ELF-1 (cell line): ENCODE data around the gene EBF3.

Experiments used
- DNase-seq: peaks from one replicate; pipeline ENCODE4 v3.0.0-alpha.2; 2016; ENCODE audit warnings: low read depth, low spot score

Gene EBF3

GRCh38 chr10:129959544-129960480, 4.3 kb downstream of the EBF3 start:
- peak; percentile 49 for DNase-seq

DNA sequence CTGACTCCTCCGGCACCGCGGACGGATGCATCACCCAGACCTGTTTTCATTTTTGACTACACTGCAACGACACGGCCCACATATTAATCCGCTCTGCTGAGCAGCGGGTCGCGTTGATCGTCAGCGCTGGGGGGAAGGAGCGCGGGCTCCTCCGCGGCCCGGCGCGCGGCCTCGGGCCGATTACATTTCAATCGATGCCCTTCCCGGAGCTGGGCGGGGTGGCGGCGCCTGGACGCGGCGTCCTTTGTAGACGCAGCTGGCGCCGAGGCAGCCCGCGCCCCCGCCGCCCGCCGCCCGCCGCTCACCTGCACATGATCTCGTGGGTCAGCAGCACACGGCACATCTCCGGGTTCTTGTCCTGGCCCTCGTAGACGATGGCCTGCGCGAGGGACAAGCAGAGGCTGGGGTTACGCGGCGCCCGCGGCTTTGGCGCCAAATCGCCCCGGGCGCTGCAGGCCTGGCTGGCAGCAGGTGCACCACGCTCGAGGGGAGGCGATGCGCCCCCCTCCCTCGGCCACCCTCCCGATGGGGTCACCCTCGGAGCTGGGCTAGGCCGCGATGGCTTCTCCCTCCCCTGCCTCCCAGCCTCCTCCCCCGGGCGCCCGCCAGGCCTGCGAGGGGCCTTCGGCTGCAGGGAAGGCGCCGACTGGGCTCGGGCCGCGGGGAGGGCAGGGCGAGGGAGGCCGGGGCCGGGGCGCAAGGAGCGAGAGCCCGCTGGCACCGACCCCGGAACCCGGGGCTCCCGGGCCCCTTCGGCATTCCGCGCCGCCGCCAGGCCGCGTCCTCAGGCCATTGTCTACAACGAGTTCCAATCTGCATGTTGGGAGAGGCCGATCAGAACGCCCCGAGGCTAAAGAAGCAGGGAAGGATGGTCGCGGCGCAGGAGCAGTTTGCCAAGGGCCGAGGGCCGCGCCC, 5.2 kb downstream of the EBF3 start:
- peak; percentile 61 for DNase-seq

DNA sequence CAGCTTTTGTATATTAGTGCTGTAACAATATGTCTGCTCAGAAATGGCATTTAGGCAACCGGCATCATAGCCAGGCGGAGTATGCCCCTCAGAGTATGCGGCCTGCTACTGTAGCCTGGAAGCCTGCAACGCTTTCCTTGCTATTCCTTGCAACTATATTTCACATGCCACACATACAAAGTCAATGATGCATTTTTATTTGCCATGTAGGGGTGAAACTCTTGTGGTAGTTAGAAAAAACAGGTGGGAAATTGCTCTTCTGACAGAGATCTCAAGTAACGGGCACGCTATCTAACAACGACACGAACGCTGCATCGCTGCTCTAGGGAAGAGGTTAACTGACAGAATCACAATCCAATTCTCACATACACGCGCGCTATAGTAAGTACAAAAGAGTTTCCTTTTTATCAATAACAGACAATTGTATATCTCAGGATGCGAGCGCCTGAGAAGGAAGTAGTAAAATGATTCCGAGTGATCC, 5.9 kb downstream of the EBF3 start:
- DNase-seq, result no peak

GRCh38 chr10:129956876-129957673, 7.0 kb downstream of the EBF3 start:
- DNase-seq, result peak; percentile 19

DNA sequence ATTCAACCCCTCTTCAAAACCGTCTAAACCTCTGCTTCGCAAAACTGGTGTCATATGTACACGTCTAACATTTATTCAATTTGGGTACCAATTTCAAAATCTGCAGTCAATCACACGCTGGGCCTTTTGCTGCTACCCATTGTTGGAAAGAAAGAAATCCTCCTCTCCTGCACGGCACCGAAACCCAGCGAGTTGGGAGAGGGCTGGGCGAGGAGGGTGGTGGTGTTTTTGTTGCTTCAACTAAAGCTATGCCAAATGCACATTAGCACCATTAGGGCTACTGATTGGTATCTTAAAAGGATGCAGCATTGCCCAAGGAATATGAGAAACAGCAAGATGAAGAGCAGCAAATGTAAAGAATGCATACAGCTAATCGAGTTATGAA, 7.8 kb downstream of the EBF3 start:
- no peak for DNase-seq

DNA sequence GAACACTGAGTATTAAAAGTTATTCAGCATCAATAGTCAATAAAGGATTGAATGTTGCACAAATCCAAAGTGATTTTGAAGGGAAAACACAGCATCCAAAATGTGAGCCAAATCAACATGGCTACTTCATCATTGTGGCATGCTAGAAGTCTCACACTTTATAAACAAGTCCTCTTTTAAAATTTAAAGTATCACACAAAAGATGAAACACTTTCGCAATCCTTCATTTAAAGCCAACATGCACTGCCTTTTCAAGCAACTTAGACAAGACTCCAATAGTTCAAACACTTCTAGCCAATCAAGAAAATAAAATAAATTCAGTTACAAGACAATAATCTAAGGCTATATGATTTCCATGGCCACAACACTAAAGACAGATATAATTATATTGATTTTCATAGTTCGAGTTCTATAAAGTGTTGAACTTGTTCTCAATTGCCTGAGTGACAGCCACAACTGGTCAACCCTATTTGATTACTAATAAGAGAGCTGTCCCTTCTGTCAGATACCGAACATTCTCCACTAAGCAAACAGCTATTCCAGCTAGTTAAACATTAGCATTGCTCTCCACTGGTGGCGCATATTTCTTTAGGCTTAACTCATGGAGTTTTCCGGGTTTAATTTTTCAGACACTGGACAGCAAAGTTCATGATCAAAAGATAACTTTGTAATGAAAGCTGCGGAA, 8.3 kb downstream of the EBF3 start:
- no peak for DNase-seq

GRCh38 chr10:129954492-129955315, 9.4 kb downstream of the EBF3 start:
- DNase-seq, result no peak

DNA sequence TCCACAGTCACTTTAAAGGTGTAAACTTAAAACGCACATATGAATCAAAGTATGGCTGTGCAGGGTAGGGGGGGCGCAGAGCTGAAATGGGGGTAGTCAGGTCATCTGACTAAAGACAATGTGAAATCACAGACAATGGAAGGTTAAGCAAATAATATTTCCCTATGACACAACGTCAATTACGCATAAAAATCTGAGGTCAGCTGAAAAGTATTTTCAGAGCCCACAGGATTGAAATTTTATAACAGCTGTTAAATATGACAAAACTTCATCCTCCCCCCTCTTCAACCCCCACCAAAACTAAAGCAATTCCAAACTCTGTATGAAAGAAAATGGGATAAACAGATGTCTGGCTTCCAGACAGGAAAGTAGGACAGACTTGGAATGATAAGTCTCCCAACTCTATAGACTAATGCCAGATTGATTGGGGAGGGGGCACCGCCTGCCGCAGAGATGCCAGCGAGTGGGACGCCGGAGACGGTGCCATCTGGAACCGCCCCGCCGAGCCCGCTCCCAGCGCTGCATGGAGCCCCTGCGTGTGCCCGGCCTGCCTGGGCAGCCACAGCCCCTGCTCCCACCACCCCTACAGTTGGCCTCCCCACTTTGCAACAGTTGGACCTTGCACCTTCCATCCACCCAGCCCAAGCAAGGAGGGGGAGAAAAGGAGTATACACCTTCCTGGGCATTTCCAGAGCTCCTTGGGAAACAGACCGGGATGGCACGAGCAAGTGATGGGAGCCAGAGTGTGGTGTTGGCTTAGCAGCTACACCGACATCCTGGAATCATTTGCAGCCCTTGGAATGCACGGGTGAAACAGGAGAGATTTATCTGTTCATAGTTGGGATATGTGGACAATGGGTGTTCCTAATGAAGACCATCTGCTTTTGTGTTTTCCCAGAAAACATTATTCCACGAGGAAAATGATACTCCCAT, 10.7 kb downstream of the EBF3 start:
- DNase-seq, result no peak

- no peak for DNase-seq
Observed at GRCh38 chr10:129952378-129953118, 11.5 kb downstream of the EBF3 start.

GRCh38 chr10:129951970-129952265, 12.2 kb downstream of the EBF3 start:
- no peak for DNase-seq

DNA sequence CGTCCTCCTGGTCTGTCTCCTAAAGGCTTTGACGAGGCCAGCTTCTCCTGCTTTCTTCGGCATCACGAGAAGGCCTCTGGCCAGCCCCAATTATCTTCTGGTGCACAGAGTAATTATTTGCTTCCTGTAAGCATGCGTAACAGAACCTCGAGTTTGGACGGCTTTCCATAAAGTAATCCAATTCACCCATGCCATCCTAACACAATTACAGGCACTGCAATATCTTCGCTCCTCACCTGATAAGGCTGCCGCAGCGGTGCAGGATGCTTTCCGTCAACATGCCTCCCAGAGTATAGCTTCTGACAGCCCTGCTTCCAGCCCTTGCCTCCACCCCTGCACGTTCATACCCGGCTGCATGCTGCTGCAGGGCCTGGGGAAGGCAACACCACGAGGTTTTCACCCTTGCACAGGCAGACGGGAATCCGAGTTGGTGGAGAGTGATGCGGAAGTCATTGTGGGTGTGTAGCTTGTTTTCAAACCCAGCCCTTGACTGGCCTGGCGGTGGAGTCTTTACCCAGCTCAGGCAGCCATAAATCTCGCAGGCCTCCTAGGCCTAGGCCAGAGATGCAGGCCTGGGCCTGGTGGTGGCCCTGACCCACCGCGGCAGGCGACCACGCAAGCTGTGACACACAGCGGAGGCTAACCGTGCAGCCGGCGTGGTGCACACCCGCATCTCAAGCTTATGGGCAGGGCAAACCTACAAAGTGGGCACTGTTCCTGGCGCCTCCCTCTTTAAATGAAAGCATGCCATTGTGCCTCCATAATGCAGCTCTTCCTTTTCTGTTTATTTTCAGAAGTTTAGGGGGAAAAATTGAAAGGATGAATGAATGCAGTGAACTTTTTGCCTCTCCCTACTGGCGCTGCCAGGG, 12.7 kb downstream of the EBF3 start:
- peak; percentile 8 for DNase-seq

- DNase-seq, result no peak
Observed at GRCh38 chr10:129950676-129951075, 13.4 kb downstream of the EBF3 start.

GRCh38 chr10:129949891-129950291, 14.2 kb downstream of the EBF3 start:
- peak; percentile 70 for DNase-seq

GRCh38 chr10:129949411-129949810, 14.7 kb downstream of the EBF3 start:
- peak; percentile 12 for DNase-seq

DNA sequence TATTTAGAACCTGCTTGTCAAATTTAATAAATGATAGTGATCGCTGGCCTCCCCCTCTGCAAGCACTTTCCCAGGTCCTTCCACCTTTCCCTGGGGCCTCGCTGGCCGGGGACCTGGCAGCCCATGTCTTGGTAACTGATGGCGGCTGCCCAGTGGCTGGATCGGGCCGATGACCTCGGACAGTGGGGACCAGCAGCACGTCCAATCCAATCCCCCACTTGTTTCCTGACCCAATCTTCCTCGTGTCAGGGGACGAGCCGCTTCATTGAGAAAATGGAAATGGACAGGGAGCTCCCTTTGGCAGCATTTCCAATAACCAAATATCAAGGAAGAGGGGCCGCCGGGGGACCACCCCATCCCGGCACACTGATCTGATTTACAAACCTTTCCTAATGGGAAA, 17.2 kb downstream of the EBF3 start:
- no peak for DNase-seq

- no peak for DNase-seq
Observed at GRCh38 chr10:129945941-129946760, 17.9 kb downstream of the EBF3 start.

GRCh38 chr10:129945526-129945925, 18.5 kb downstream of the EBF3 start:
- no peak for DNase-seq
